Central memory CD4-positive, alpha-beta T cell (primary cell): ENCODE measurements around the gene MAD1L1.

Experiments used
- DNase-seq: peaks from one replicate; pipeline ENCODE4 v3.0.0; 2022

The MAD1L1 gene

DNA sequence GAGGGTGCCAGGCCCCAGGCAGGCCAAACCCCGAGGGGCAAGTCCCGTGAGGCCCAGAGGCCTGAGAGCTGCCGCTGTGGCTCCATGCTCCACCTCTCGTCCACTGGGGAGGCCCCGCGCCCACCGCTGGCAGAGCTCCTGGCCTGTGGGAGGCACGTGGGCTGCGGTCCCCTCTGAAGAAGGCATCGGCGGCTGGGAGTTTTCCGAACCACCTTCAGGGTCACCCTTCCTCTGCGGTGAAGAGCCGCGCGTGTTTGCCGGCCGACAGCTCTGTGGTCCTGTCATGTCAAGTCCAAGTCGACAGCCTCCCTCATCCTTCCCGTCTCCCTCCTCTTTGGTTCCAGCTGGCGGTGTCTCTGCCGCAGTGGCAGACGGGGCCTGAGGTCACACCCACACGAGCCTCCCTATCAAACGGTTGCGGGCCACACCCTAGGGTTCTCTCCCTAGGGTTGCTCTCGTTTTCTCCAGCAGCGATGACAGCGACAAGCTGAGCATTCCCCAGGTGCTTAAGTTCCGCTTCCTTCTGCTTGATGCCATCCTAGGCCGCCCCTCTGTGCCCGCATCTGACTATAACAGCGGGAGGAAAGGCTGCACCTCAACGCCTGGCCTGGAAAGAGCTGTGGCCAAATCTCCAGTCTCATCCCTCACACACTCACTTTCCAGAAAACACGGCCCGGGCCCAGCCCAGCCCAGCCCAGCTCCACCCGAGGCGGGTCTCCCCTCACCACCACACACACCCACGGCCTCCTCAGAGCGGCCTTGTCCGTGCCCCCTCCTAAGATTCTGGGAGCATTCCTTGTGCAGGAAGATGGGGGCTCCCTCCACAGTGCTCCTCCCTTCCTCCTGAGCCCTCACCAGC lies 377.6 kb downstream of the MAD1L1 start:
- DNase-seq, result no peak

- peak; percentile 11 for DNase-seq
These were observed 378.5 kb downstream of the MAD1L1 start for GRCh38 chr7:1853986-1854865.

GRCh38 chr7:1853431-1853985 lies 379.2 kb downstream of the MAD1L1 start:
- DNase-seq, result no peak

DNA sequence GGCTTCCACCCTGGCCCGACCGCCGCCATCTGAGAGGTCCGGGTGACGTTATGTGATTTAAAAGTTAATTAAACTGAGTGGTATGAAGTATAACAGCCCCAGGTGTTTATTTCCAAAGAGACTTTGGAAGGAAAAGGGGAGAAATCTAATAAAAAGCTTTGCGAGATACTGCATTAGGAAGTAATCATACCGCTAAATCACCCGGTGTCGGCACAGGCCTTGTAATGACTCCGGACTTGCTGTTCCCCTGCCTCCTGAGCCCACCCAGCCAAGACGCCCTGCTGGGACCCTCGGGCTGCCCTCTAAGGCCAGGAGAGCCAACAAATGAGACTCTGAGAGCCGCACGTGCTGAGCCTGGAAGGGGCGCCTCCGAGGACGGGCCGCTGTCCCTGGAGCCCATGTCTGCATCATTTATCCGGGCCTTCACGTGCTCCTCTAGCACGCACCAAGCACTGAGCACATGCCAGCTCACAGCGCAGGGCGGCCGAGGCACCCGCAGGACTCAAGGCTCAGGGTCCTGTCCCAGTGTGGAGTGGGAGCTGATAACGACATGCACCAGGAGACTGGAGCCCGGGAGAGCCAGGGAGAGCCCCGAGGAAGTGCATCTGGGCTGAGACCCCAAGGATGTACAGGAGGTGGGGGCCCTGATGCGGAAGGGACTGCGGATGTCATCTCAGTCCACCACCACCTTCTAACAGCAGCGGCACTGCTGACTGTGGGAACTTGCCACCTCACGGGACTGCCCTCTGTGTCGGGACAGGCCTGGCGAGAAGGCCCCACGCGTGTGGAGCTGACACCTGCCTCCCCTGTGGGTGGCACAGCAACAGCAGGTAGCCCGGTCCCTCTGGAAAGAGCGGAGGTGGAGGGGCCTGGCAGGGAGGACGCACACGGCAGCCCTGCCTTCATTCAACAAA lies 380.0 kb downstream of the MAD1L1 start:
- no peak for DNase-seq

GRCh38 chr7:1851721-1852516 lies 380.8 kb downstream of the MAD1L1 start:
- DNase-seq, result no peak

DNA sequence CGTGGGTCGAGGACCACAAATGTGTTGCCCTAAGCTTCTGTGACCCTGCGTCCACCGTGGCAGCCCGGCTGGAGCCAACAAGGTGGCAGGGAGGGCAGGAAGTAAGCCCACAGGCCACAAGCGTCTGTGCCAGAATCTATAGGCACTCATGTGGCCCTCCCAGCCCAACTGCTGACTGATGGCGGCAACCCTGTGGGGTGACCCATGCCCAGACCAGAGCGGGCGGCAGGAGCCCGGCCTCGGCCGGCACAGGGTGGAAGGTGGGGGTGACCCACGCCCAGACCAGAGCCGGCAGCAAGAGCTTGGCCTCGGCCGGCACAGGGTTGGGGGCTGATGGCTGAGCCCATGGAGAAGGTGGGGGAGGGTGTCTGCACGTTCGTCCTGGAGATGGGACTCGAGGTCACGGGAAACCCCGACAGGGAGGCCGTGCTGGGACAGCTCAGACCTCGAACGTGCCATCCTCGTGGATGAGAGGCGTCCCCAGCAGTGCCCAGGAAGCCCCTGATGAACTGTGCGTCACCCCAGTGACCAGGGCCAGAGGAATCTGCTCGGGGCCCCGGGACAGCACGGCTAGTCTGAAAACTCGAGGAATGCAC lies 381.7 kb downstream of the MAD1L1 start:
- no peak for DNase-seq

- no peak for DNase-seq
These were observed 382.4 kb downstream of the MAD1L1 start for GRCh38 chr7:1850111-1850975.

DNA sequence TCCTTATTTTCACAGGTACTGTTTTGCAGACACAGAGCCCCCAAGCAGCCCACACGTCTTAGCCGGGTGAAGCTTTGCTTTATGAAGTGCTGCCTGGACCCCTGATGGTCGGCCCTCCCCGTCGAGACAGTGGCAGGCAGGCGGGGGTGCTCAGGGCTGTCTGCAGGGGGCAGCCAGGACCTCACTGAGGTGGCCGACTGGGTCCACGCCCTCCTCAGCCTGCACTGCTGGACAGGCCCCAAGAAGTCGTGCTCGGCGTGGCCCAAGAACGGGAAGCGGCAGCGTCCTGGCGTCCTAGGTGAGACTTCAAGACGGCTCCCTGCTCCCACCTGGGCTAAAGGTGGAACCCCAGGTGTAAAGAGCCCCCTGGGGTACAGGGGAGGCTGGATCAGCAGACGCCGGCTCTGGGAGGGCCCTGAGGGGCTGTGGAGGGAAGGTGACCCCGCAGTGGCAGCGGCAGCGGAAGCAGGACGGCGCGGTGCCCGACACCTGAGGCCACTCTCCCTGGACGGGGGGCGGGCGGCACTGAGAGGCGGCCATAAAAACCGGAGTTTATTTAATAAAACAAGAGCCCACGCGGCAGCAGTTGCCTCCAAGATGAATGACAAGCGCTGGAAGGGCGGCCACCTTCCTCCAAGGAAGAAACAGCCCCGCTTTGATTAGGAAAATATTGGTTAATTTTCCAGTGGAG lies 383.2 kb downstream of the MAD1L1 start:
- DNase-seq, result no peak

- DNase-seq, result no peak
These were observed 383.8 kb downstream of the MAD1L1 start for GRCh38 chr7:1848911-1849311.

- DNase-seq, result no peak
These were observed 384.6 kb downstream of the MAD1L1 start for GRCh38 chr7:1848013-1848640.

DNA sequence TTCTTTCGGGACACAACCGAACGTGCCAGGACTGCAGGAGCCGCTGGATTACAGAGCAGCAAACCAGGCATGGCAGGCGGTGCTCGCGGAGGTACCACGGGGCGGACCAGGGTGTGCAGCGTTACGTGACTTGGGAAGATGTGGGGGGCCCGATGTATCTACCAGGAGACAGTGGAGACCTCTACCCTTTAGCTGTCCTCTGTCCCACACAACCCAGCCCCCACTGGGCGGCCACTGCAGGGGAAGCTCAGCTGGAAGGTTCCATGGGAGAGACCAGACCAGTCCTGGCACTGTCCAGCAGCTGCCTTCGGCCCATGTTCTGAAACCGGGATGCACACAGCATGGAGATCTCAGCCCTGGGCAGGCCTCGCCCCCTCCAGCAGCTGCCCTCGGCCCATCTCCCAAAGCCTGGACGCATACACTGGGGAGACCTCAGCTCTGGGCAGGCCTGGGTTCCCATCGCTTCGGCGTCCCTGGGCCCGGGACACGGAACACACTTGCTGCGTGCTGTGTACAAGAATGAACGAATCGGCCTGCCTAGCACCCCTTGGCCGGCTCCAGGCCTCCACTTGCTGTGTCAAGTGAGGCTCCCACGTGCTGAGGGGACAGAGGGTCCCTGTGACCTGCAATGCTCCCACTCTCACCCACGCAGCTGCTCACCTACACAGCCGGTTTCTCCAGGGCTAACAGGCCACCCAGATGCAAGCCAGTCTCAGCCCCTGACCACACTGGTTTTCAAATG lies 385.3 kb downstream of the MAD1L1 start:
- no peak for DNase-seq

DNA sequence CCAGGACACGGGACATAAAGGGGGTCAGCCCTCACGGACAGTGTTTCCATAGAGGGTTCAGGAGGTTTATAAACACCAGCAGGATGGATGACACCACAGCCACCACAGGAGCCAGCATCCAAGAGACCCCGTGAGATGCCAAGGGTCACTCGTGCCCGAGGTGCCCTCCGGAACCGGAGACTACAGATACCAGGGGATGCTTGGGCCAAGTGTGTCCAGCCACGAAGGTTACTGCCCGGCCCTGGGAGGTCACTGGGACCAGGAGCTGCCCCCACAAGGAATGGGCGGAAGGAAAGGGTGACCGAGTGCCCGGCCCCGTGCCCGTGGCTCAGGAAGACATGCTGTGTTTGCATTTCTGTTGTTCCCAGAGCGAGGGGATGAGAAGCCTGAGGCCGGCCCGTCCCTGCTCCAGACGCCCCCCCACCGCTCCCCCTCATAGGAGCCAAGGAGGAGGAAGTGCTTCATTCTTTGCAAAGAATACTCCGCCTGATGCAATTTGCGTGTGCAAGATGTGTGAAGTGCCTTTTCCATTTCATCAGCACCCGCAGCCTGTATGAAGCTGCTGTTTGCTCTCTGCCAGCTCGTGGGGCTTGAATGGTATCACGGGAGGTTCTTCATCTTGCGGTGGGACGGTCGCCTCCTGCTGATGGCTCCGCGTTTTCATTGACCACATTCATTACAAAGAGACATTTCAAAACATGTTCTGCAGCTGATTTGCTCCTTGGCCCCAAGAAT lies 386.2 kb downstream of the MAD1L1 start:
- no peak for DNase-seq

DNA sequence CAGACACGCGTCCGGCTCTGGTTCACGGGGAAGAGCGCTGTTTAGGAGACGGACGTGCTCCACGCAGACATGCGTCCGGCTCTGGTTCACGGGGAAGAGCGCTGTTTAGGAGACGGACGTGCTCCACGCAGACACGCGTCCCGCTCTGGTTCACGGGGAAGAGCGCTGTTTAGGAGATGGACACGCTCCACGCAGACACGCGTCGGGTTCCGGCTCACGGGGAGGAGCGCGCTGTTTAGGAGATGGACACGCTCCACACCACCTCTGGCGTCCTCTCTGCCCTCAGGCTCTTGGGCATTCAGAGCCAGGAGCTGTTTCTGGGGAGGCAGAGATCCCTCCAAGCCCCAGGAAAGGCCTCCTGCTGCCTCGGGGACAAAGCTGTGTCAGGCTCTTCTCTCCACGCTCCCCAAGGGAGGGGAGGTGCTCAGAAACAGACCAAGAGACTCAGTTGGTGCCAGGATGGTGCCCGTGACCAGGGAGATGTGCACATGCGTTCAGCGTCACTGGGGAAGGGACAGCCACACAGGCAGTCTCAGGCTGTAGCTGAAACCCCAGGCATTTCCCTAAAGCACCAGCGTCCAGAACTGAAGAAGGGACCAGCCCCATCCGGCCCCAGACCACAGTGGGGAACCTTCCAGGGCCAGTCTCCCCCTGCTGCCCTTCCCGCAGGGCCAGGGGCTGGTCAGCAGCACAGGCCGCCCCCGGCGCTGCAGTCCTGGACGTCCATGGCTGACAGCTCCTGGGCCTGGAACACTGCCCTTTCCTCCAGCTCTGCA lies 387.0 kb downstream of the MAD1L1 start:
- DNase-seq, result no peak

- DNase-seq, result no peak
These were observed 387.8 kb downstream of the MAD1L1 start for GRCh38 chr7:1844951-1845390.

DNA sequence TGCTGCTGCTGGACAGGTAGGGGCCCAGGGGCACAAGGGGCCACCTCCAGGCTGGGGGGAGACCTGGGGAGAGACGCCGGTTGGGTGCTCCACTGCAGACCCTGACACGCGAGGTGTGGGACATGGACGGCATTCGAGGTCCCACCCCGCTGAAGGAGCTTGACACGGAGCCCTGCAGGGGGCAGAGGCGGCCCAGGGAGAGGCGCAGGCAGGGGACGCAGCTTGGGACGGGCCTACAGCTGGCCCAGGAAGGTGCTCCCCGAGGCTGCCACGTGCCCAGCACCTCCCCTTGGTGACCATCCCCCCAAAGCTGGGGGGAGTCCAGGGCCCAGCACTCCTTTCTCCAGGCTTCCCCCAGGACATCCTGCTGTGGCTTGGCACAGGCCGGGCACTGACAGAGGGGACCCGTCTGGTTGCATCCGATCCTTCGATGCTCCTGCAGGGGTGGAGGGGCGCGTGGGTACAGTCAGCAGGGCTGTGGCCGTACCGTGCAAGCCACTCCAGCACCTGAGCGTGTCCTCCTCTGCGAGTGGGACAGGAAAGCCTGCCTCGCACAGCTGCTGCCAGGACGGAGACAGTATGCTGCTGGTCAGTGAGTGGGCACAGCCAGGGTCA lies 388.3 kb downstream of the MAD1L1 start:
- DNase-seq, result no peak

- DNase-seq, result no peak
These were observed 388.8 kb downstream of the MAD1L1 start for GRCh38 chr7:1843921-1844335.
